Right lobe of liver (tissue), 4 donors: ENCODE measurements around the gene MAMDC4.

ENCODE experiments used
- POLR2A ChIP-seq: fragments of 450-650 bp; IDR thresholded peaks from one replicate; pipeline ENCODE4 v1.6.1; 2017; ENCODE audit warnings: antibody characterized with exemption, mild to moderate bottlenecking
- TF ChIP-seq, protein P1 (sequence below), 4 donors: fragments of 200-600 bp in 3 of 4; fragments of 450-650 bp in 1 of 4; IDR thresholded peaks; one replicate each; pipeline versions ENCODE4 v1.5.1 to v1.8.0; 2016 to 2022; ENCODE audit warnings: antibody characterized with exemption in 4 of 4, mild to moderate bottlenecking in 2 of 4
- donor health status: DM: no; HTN: no; CAD: no.
- donor health status: DM: no; HTN: no; CAD: no.
- donor health status: DM: no; HTN: yes; CAD: no.

DNA sequence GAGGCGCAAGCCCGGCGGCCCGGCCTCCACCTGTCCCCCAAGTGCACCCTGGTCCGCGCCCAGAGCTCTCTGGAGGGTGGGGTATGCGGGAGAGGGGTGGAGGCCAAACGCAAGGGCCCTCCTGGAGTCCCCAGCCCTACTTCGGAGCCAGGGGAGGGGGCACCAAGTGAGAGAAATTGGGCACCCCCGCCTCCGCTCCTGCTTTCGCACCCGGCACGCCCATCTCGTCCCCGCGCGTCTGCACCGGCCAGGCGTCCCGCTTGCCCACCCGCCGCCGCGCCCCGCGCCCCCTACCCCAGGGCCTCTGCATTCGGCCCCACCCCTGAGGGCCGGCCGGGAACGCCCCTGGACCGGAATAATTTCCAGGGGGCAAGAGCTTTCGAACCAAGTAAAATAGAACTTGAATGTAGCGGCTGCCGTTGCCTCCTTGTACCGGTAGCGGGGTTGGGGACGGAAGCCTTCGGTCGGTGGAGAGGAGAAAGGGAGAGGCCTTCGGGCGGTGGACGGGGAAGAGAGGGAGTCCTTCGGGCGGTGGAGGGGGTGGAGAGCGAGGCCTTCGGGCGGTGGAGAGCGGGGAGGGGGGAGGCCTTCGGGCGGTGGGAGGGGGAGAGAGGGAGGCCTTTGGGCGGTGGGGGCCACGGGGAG is 3.6 kb upstream of the MAMDC4 start:
- TF ChIP-seq POLR2A = no peak
- TF ChIP-seq, protein P1, sequence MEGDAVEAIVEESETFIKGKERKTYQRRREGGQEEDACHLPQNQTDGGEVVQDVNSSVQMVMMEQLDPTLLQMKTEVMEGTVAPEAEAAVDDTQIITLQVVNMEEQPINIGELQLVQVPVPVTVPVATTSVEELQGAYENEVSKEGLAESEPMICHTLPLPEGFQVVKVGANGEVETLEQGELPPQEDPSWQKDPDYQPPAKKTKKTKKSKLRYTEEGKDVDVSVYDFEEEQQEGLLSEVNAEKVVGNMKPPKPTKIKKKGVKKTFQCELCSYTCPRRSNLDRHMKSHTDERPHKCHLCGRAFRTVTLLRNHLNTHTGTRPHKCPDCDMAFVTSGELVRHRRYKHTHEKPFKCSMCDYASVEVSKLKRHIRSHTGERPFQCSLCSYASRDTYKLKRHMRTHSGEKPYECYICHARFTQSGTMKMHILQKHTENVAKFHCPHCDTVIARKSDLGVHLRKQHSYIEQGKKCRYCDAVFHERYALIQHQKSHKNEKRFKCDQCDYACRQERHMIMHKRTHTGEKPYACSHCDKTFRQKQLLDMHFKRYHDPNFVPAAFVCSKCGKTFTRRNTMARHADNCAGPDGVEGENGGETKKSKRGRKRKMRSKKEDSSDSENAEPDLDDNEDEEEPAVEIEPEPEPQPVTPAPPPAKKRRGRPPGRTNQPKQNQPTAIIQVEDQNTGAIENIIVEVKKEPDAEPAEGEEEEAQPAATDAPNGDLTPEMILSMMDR (IDR thresholded peaks at IDR 0.05) = no peak
